ENCODE data around the gene SLC6A19. TPM values are rescaled to one million over a fixed set of nuclear protein-coding genes. Genes with fewer than 3 reads are reported as not detected.

SLC6A19 gene
- total RNA-seq, 2 experiments from 2014 or later: not detected

DNA sequence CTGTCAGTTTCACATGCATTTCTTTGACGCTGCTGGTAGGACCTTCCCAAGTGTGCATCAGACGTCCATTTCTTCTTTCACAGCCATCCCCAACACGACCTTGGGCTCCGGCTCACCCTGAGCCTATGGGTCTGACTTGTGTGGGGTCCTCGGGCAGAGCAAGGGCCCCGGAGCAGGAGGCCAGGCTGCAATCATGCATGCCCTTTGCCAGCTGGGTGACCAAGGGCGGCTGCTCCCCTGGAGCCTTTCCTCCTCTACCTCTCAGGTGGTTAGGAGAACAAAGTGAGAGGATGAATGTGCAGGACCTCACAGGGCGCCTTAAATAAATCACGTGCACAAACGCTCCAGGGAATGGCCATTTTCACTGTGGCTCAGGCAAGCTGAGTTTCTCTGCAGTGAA is 60.2 kb downstream of the SLC6A19 start:
- Mint-ChIP-seq H3K36me3 (ENCODE audit: low read depth) (no peaks in the 10 kb centered on the region), H3K27ac (no peak overlapping the region), H3K9me3 (no peaks in the 10 kb centered on the region), H3K27me3 (no peaks in the 10 kb centered on the region), H3K4me3 (no peak overlapping the region), H3K4me1 (ENCODE audit: low read depth) (no peaks in the 10 kb centered on the region)
- CTCF ChIA-PET: no interaction called here
- ATAC-seq (ENCODE audit: poor library complexity) (no peak), DNase-seq (no peak)
- Histone ChIP-seq H3K27me3 (ENCODE audit: control insufficient read depth in 1 of 2, insufficient read depth in 2 of 2, low read length in 2 of 2) (no peaks in the 10 kb centered on the region), H3K36me3 (ENCODE audit: insufficient read depth, low read length) (no peaks in the 10 kb centered on the region), H3K9me3 (ENCODE audit: control insufficient read depth in 1 of 2, insufficient read depth in 1 of 2, low read length in 2 of 2) (peaks cover 0 to 3% of the 10 kb centered on the region in 2 experiments), H3K4me3 (ENCODE audit: low read length) (no peak overlapping the region), H3K4me1 (ENCODE audit: insufficient read depth, low read length) (no peaks in the 10 kb centered on the region), H3K27ac (ENCODE audit: low read depth in 1 of 2, low read length in 2 of 2) (no peak overlapping the region)
- POLR2A ChIA-PET: no interaction called here
- intact Hi-C loops (cut with DNase I, micrococcal nuclease): no loop called here
- TF ChIP-seq, protein P1, sequence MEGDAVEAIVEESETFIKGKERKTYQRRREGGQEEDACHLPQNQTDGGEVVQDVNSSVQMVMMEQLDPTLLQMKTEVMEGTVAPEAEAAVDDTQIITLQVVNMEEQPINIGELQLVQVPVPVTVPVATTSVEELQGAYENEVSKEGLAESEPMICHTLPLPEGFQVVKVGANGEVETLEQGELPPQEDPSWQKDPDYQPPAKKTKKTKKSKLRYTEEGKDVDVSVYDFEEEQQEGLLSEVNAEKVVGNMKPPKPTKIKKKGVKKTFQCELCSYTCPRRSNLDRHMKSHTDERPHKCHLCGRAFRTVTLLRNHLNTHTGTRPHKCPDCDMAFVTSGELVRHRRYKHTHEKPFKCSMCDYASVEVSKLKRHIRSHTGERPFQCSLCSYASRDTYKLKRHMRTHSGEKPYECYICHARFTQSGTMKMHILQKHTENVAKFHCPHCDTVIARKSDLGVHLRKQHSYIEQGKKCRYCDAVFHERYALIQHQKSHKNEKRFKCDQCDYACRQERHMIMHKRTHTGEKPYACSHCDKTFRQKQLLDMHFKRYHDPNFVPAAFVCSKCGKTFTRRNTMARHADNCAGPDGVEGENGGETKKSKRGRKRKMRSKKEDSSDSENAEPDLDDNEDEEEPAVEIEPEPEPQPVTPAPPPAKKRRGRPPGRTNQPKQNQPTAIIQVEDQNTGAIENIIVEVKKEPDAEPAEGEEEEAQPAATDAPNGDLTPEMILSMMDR (IDR thresholded peaks at IDR 0.05): no peak

DNA sequence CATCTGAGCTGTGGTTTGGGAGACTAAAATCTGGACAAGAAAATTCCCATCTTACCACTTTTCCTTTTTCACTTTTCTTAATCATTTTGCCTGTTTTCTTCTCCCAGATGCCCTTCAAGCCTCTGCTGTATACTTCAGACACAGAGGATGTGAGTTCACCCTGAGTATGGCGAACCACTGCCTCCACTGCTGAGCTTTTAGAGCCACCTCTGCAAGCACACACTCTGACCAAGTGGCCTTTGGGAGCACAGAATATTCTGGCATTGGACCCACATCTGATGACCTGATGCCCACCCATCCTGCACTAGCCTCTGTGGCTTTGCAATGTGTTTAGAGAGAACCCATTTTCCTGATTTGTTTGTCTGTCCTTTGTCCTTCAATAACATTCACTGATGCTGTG is 61.0 kb downstream of the SLC6A19 start:
- ChIA-PET CTCF (no interaction called here), POLR2A (no interaction called here)
- Mint-ChIP-seq H3K4me3 (no peak overlapping the region), H3K9me3 (no peaks in the 10 kb centered on the region), H3K27ac (no peak overlapping the region), H3K4me1 (ENCODE audit: low read depth) (no peaks in the 10 kb centered on the region), H3K27me3 (no peaks in the 10 kb centered on the region), H3K36me3 (ENCODE audit: low read depth) (no peaks in the 10 kb centered on the region)
- Histone ChIP-seq H3K9me3 (ENCODE audit: control insufficient read depth in 1 of 2, insufficient read depth in 1 of 2, low read length in 2 of 2) (peaks cover 0 to 3% of the 10 kb centered on the region in 2 experiments), H3K27ac (ENCODE audit: low read depth in 1 of 2, low read length in 2 of 2) (no peak overlapping the region), H3K36me3 (ENCODE audit: insufficient read depth, low read length) (no peaks in the 10 kb centered on the region), H3K4me3 (ENCODE audit: low read length) (no peak overlapping the region), H3K27me3 (ENCODE audit: control insufficient read depth in 1 of 2, insufficient read depth in 2 of 2, low read length in 2 of 2) (no peaks in the 10 kb centered on the region), H3K4me1 (ENCODE audit: insufficient read depth, low read length) (no peaks in the 10 kb centered on the region)
- TF ChIP-seq, protein P1 (IDR thresholded peaks at IDR 0.05): no peak
- intact Hi-C loops (cut with DNase I, micrococcal nuclease): no loop called here
- ATAC-seq (ENCODE audit: poor library complexity) (no peak), DNase-seq (no peak)

DNA sequence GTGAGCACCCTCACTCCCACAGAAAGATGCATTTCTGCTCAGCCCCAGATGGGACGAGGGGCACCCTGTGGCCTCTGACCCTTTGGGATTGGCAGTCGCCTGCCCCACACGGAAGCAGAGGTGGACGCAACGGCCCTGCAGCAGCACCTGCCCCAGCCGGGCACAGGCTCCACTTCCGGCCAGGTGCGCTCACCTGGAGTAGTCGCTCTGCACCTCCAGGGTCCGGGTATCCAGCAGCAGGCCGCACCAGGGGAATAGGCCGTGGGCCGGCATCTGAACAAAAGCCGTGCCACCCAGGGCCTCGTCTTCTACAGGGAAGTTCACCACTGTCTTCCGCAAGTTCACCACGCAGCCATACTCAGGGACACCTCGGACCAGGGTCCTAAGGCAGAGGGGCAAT is 62.8 kb downstream of the SLC6A19 start:
- H3K27me3 ChIP-seq (ENCODE audit: control insufficient read depth in 1 of 2, insufficient read depth in 2 of 2, low read length in 2 of 2): no peaks in the 10 kb centered on the region
- intact Hi-C loops (cut with DNase I, micrococcal nuclease): no loop called here
- H3K4me3 ChIP-seq (ENCODE audit: low read length): no peak overlapping the region
- peaks cover 0 to 3% of the 10 kb centered on the region in 2 experiments for H3K9me3 ChIP-seq (ENCODE audit: control insufficient read depth in 1 of 2, insufficient read depth in 1 of 2, low read length in 2 of 2)
- Mint-ChIP-seq H3K36me3 (ENCODE audit: low read depth) (no peaks in the 10 kb centered on the region), H3K27ac (no peak overlapping the region), H3K27me3 (no peaks in the 10 kb centered on the region), H3K4me3 (no peak overlapping the region), H3K4me1 (ENCODE audit: low read depth) (peaks cover 11% of the 10 kb centered on the region), H3K9me3 (no peaks in the 10 kb centered on the region)
- ChIA-PET CTCF (no interaction called here), POLR2A (no interaction called here)
- DNase-seq (no peak), ATAC-seq (ENCODE audit: poor library complexity) (no peak)
- no peaks in the 10 kb centered on the region for H3K36me3 ChIP-seq (ENCODE audit: insufficient read depth, low read length)
- TF ChIP-seq, protein P1 (IDR thresholded peaks at IDR 0.05): no peak
- H3K4me1 ChIP-seq (ENCODE audit: insufficient read depth, low read length): peaks cover 12% of the 10 kb centered on the region
- no peak overlapping the region for H3K27ac ChIP-seq (ENCODE audit: low read depth in 1 of 2, low read length in 2 of 2)
